GM18867 (cell line): ENCODE results near the gene SDK1.
"Not testable (repeated sequence)": the region's sequence is repeated elsewhere in the genome, so short reads cannot be mapped to it uniquely, and the experiment has no call there.

ENCODE experiments used
- ATAC-seq: cut with Tn5 transposase; IDR thresholded peaks from one replicate; pipeline ENCODE4 v1.9.1; 2021; ENCODE audit warnings: mild to moderate bottlenecking, moderate library complexity; ENCODE audit not compliant: unreplicated experiment

The SDK1 gene

GRCh38 chr7:4230352-4230751 lies 929.3 kb downstream of the SDK1 start:
- no peak for ATAC-seq

DNA sequence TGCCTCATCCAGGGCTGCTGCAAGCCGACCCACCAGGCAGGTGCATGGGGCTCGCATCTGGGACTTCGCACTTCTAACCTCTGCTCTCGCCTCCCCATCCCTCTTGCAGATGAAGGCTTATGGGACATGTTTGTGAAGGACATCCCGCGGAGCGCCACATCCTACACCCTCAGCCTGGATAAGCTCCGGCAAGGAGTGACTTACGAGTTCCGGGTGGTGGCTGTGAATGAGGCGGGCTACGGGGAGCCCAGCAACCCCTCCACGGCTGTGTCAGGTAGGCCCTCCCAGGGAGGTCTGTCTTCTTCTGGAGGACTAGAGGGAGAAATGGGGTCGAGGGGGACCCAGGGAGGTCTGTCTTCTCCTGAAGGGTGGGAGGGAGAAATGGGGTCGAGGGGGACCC lies 932.1 kb downstream of the SDK1 start:
- ATAC-seq, result no peak

- ATAC-seq, result no peak
Observed at GRCh38 chr7:4233621-4234497, 932.8 kb downstream of the SDK1 start.

DNA sequence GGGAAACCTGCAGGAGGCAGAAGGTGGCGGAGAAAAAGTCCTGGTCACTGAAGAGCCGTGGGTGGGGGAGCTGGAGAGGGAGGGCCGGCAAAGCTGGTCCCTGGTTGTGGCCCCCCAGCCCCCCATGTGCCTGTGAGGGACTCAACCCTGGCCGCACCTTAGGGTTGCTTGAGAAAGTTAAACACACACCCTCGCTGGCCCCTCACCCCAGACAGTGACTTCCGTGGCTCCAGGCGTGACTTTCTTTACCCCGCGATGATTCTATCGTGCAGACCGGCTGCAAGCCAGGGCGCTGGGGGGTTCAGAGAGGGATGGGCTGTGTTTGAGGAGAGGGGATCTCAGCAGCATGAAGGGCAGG lies 933.4 kb downstream of the SDK1 start:
- no peak for ATAC-seq

- no peak for ATAC-seq
Observed at GRCh38 chr7:4234886-4235285, 933.8 kb downstream of the SDK1 start.

DNA sequence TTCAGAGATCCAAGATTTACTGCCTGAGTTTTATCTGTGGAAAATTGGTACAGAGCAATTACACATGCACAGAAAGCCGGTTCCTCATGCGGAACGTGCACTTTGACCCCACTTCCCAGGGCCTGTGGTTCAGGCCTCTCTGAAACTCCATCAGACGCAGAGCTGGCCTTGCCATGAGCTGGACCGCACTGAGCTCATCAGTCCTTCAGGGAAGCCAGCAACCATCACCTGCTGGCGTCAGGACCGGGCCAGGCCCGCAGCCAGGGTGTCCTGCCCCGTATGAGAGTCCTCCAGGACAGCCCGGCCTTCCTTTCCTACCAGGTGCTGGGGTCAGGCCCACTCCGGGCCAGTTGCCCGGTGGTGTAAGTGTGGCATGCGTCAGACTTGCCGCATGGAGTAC lies 934.5 kb downstream of the SDK1 start:
- ATAC-seq, result no peak

- no peak for ATAC-seq
Observed at GRCh38 chr7:4236389-4236788, 935.3 kb downstream of the SDK1 start.

- ATAC-seq, result not testable (repeated sequence)
Observed at GRCh38 chr7:4236873-4237272, 935.8 kb downstream of the SDK1 start.

- no peak for ATAC-seq
Observed at GRCh38 chr7:4237296-4238235, 936.5 kb downstream of the SDK1 start.

DNA sequence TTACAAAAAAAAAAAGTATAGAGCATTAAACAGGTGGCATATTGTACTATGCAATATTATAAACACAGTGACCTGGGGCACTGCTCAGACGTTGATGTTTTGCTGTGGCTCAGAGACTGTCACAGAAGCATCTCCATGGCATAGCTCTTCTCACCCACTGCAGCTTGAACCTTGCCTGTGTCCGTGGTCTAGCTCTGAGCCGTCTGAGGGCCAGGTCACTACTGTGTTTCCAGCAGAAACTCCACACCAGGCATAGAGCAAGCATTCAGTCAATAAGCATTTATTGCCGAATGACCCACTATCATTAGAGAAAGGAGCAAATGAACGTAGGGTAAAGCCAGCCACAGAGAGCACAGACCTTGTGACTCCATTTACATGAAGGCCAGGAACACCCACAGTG lies 937.8 kb downstream of the SDK1 start:
- ATAC-seq, result no peak

DNA sequence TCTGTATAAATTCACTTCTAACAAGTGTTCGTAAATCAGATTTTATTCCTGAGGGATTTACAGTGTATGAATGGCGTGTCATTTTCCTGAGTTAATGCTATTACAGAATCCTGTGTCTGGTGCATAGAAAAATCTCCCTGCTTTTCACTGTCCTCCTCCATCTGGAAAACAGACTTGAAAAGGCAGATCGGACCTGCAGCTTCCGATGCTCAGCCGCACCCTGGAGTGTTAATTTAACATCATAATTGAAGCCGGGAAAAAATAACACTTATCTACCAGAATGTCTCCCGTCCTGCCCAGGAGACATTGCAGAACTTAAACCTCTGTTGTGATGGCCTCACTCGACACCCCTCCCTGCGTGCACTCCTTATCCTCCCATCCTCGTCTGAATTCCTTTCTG lies 939.0 kb downstream of the SDK1 start:
- no peak for ATAC-seq

GRCh38 chr7:4240520-4241303 lies 939.7 kb downstream of the SDK1 start:
- ATAC-seq, result no peak

GRCh38 chr7:4241304-4241612 lies 940.2 kb downstream of the SDK1 start:
- ATAC-seq, result no peak

DNA sequence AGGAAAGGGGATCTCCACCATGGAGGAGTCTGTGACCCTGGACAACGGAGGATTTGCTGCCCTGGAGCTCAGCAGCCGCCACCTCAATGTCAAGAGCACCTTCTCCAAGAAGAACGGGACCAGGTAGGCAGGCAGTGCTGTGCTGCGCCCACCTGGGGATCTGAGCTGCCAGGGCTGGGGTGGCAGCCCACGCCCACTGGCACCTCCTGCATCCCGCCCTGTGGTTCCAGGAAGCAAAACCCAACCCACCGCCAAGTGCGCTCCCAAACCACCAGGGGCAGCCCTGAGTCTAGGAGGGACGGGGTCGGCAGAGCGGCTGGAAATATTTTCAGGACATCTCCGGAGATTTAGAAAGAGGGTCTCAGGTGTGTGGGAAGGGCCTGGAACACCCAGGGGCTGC lies 940.7 kb downstream of the SDK1 start:
- ATAC-seq, result no peak

- no peak for ATAC-seq
Observed at GRCh38 chr7:4242706-4243105, 941.7 kb downstream of the SDK1 start.

GRCh38 chr7:4244041-4244440 lies 943.0 kb downstream of the SDK1 start:
- no peak for ATAC-seq

DNA sequence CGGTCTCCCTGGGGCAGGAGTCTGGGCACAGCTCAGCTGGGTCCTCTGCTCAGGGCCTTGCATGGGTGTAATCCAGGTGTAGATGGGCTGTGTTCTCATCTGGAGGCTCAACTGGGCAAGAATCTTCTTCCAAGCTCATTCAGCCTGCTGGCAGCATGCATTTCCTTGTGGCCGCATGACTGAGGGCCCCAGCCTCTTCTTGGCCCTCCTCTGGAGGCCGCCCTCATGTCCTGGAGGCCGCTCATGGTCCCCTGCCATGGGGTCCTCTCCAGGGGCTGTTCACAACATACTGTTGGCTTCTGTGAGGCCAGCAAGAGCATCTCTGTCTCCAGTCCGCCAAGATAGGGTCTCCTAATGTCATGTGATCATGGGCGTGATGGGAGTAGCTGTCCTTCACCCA lies 943.6 kb downstream of the SDK1 start:
- no peak for ATAC-seq

DNA sequence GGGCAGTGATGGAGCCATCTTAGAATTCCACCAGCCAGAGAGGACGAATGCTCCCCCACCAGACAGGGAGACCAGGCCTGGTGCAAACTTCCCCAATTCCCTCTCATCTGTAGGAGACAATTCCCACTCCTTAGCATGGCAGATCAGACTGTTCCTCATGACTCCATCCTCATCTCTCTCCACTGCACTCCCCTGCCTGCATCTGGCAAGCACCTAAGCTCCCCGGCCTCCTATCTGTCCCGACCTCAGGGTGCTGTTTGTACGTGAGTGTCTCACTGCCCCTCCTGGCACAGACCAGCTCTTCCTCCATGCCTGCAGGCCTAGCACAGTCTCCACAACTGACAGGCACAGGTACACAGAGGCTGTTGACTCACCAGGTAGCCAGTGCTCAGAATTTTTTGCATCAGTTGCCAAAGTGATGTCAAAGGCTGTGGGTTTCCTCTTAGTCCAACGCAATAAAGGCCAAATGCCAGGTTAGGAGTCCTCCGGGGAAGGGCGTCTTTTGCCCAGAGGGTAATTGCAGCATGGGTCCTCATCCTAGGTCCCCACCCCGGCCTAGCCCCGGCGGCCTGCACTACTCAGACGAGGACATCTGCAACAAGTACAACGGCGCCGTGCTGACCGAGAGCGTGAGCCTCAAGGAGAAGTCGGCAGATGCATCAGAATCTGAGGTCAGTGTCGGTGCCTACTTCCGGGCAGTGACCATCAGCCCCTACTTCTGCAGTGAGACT lies 944.2 kb downstream of the SDK1 start:
- no peak for ATAC-seq

GRCh38 chr7:4245866-4246470 lies 944.9 kb downstream of the SDK1 start:
- no peak for ATAC-seq

- no peak for ATAC-seq
Observed at GRCh38 chr7:4246536-4246935, 945.5 kb downstream of the SDK1 start.
